GM21526 (cell line): ENCODE data around the gene ZNF561.
"Not testable (repeated sequence)": the region's sequence is repeated elsewhere in the genome, so short reads cannot be mapped to it uniquely, and the experiment has no call there.

Experiments used
- ATAC-seq: cut with Tn5 transposase; IDR thresholded peaks from one replicate; pipeline ENCODE4 v1.9.1; 2021; ENCODE audit warnings: moderate library complexity; ENCODE audit not compliant: unreplicated experiment, low FRiP score

The ZNF561 gene

DNA sequence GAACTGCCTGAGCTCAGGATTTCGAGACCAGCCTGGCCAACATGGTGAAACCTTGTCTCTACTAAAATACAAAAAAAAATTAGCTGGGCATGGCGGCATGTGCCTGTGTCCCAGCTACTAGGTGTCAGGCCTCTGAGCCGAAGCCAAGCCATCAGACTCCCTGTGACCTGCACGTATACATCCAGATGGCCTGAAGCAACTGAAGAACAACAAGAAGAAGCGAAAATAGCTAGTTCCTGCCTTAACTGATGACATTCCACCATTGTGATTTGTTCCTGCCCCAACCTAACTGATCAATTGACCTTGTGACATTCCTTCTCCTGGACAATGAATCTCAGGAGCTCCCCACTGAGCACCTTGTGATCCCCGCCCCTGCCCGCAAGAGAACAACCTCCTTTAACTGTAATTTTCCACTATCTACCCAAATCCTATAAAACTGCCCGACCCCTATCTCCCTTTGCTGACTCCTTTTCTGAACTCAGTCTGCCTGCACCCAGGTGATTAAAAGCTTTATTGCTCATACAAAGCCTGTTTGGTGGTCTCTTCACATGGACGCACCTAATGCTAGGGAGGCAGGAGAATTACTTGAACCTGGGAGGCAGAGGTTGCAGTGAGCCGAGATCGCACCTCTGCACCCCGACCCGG is 38.8 kb downstream of the ZNF561 start:
- ATAC-seq = not testable (repeated sequence)

DNA sequence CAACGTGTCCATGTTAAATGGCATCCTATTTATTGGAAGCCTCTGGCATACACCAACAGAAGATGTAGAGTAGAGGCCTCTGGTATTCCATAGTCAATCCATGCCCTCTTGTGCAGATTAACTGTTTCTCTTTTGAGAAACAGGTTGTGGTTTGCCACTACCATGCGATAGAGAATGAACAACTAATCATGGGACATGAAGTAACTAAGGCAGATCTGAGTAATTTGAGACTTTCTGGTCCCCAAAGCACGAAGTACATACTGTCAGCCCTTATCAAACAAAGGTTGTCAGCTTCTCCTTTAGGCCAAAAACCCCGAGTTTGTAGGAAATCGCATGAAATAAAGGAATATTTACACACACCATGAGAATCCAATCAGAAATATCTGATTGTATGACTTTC is 40.3 kb downstream of the ZNF561 start:
- ATAC-seq = no peak

DNA sequence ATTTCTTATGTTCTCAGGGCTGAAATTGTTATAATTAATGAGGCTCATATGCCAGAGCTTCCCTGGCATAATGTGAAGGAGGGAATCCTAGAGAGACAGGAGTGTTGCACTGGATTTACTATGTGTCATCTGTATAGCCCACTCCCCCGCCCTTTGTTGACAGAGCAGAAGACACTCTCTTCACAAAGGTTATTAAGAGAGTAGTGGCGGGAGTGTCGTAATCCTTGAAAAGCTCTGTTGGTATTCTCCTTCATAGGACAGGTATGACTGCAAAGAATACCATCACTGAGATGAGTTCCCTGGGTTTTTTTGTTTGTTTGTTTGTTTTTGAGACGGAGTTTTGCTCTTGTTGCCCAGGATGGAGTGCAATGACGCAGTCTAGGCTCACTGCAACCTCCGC is 50.8 kb downstream of the ZNF561 start:
- ATAC-seq = no peak

DNA sequence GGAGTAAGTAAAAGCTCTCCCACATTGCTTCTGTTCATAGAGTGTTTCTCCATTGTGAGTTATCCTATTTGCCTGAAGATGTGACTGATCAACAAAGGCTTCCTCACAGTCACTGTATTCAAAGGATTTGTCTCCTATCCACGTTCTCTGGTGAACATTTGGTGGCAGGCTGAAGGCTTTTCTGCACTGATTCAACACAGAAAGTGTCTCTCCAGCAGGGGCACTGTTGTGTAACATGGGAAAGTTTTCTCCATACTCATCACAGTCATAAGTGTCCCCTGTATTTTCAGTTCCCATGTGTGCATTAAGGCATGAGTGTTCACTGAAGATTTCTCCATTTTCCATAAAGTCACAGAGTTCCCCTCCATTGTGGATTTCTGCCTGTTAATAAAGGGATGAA is 54.3 kb downstream of the ZNF561 start:
- no peak for ATAC-seq

DNA sequence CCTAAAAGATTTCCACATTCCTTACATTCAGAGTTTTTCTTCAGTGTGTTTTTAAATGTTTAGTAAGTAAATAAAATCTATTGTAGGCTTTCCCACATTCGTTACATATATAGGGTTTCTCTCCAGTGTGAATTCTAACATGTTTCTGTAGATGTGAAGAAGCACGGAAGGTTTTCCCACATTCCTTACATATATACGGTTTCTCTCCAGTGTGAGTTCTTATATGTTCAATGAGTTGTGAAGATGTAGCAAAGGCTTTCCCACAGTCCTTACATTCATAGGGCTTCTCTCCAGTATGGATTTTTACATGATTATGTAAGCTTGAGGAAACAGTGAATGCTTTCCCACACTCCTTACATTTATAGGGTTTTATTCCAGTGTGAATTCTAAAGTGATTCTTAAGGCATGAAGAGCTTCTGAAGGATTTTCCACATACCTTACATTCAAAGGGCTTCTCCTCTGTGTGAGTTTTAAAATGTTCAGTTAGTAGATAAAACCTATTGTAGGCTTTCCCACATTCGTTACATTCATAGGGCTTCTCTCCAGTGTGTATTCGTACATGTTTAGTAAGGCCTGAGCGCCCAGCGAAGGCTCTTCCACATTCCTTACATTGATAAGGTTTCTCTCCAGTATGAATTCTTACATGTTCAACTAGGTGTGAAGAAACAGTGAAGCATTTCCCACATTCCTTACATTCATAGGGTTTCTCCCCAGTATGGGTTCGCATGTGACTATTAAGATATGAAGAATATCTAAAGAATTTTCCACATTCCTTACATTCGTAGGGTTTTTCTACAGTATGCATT is 54.9 kb downstream of the ZNF561 start:
- no peak for ATAC-seq
